Fibroblast of lung (primary cell): ENCODE data around the gene SDC4. TPM values are rescaled to one million over a fixed set of nuclear protein-coding genes. Genes with fewer than 3 reads are reported as not detected.

ENCODE experiments used
- DNase-seq, 2 donors: peaks; one replicate each; pipeline versions ENCODE4 v3.0.0 to v3.0.0-alpha.2; 2010; ENCODE audit warnings: low read depth in 2 of 2
- H2AFZ ChIP-seq: 2 replicates; pipeline ENCODE4 v1.5.1; 2012; ENCODE audit warnings: low read length, control low read depth, inconsistent platforms
- H3K27ac ChIP-seq: 2 replicates; pipeline ENCODE4 v1.5.1; 2011; ENCODE audit warnings: low read length, control low read depth; ENCODE audit not compliant: insufficient read depth
- H3K27me3 ChIP-seq: 2 replicates; pipeline ENCODE4 v1.5.1; 2011; ENCODE audit warnings: mild to moderate bottlenecking, low read length; ENCODE audit not compliant: control insufficient read depth, insufficient read depth
- H3K36me3 ChIP-seq: 2 replicates; pipeline ENCODE4 v1.5.1; 2011; ENCODE audit warnings: low read length; ENCODE audit not compliant: control insufficient read depth, insufficient read depth
- H3K4me1 ChIP-seq: 2 replicates; pipeline ENCODE4 v1.5.1; 2011; ENCODE audit warnings: low read length; ENCODE audit not compliant: control insufficient read depth, insufficient read depth; ENCODE audit errors: extremely low read depth
- H3K4me2 ChIP-seq: 2 replicates; pipeline ENCODE4 v1.5.1; 2011; ENCODE audit warnings: low read length, control low read depth; ENCODE audit not compliant: insufficient read depth; ENCODE audit errors: extremely low read depth
- H3K4me3 ChIP-seq, 4 experiments: fragments of 200-600 bp in 1 of 4; sonication (generic) in 1 of 4; replicated peaks in 1 of 4; 2 replicates each; pipeline ENCODE4 v1.5.1; 2011 to 2016; ENCODE audit warnings: low read length in 4 of 4, low read depth in 3 of 4, mild to moderate bottlenecking in 3 of 4, control low read depth in 2 of 4, inconsistent platforms in 1 of 4, mixed read lengths in 1 of 4; ENCODE audit not compliant: insufficient read depth in 1 of 4; ENCODE audit errors: control extremely low read depth in 1 of 4
- H3K79me2 ChIP-seq: 2 replicates; pipeline ENCODE4 v1.5.1; 2012; ENCODE audit warnings: mild to moderate bottlenecking, low read length, inconsistent platforms; ENCODE audit not compliant: control insufficient read depth, insufficient read depth
- H3K9ac ChIP-seq: 2 replicates; pipeline ENCODE4 v1.5.1; 2011; ENCODE audit warnings: mild to moderate bottlenecking, low read length, control low read depth; ENCODE audit not compliant: insufficient read depth
- H3K9me3 ChIP-seq: 2 replicates; pipeline ENCODE4 v1.5.1; 2012; ENCODE audit warnings: low read depth, low read length; ENCODE audit not compliant: control insufficient read depth, insufficient read depth
- H4K20me1 ChIP-seq: 2 replicates; pipeline ENCODE4 v1.5.1; 2011; ENCODE audit warnings: low read length; ENCODE audit not compliant: control insufficient read depth, insufficient read depth; ENCODE audit errors: extremely low read depth
- EZH2 ChIP-seq: IDR thresholded peaks from 2 replicates; pipeline ENCODE4 v1.5.1; 2012; ENCODE audit warnings: low read length, control low read depth, mild to moderate bottlenecking; ENCODE audit errors: missing control alignments
- polyA plus RNA-seq, 2 donors: library from polyadenylated mRNA; depleted of rRNA in 1 of 2; stranded (reverse) in 1 of 2; unstranded in 1 of 2; fragments of >200 nt; gene quantifications; 2 replicates each; pipeline ENCODE4 v1.2.1, GENCODE V29; 2011 to 2012; ENCODE audit warnings: missing spikeins in 1 of 2
- total RNA-seq: library from RNA; depleted of rRNA; stranded (reverse); fragments of >200 nt; gene quantifications from 2 replicates; pipeline ENCODE4 v1.2.1, GENCODE V29; 2014
- TF ChIP-seq, protein P1 (sequence below), 2 donors: IDR thresholded peaks in 1 of 2; conservative IDR thresholded peaks in 1 of 2; 1 replicate in 1 of 2; 2 replicates in 1 of 2; pipeline ENCODE4 v1.5.1; 2011 to 2012; ENCODE audit warnings: low read length in 2 of 2, control low read depth in 1 of 2, inconsistent platforms in 1 of 2, low read depth in 1 of 2, mild to moderate bottlenecking in 1 of 2

Gene SDC4
- total and polyA plus RNA-seq, 2 donors (not counting 1 experiment from before 2014, with no cell fraction given), result 175 to 312 TPM

DNA sequence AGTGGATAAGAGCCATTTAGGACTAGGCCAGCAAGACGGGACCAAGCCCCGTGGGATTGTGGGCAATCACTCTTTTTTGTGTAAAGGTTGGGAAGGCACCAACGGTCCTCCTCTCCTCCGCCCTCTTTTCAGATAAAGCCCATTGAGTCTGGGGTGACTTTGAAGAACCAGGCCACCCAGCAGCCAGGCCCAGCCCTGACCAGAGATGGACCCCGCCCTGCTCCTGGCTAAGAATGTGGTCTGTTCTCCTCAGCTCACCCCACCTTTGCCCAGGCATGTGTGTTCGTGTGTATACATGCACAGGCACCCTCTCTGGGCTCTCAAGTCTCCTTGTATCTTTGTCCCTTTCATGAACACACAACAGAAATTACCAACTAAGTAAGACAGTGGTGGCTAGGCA, 9.1 kb downstream of the SDC4 start:
- H2AFZ ChIP-seq, result no peak overlapping the region
- DNase-seq, result no peak
- H3K4me1 ChIP-seq, result peaks cover 71% of the 10 kb centered on the region
- H3K9me3 ChIP-seq, result no peaks in the 10 kb centered on the region
- no peak overlapping the region for H3K4me2 ChIP-seq
- no peak overlapping the region for H3K4me3 ChIP-seq
- peaks cover 20% of the 10 kb centered on the region for H3K36me3 ChIP-seq
- H3K27ac ChIP-seq, result peak overlapping the region; percentile 99
- TF ChIP-seq, protein P1, sequence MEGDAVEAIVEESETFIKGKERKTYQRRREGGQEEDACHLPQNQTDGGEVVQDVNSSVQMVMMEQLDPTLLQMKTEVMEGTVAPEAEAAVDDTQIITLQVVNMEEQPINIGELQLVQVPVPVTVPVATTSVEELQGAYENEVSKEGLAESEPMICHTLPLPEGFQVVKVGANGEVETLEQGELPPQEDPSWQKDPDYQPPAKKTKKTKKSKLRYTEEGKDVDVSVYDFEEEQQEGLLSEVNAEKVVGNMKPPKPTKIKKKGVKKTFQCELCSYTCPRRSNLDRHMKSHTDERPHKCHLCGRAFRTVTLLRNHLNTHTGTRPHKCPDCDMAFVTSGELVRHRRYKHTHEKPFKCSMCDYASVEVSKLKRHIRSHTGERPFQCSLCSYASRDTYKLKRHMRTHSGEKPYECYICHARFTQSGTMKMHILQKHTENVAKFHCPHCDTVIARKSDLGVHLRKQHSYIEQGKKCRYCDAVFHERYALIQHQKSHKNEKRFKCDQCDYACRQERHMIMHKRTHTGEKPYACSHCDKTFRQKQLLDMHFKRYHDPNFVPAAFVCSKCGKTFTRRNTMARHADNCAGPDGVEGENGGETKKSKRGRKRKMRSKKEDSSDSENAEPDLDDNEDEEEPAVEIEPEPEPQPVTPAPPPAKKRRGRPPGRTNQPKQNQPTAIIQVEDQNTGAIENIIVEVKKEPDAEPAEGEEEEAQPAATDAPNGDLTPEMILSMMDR (conservative IDR thresholded peaks at IDR 0.05 in 1 of 2, IDR thresholded peaks at IDR 0.05 in 1 of 2; ENCODE audit: low read depth in 1 of 2, low read length in 2 of 2), result no peak
- peaks cover 84% of the 10 kb centered on the region for H3K79me2 ChIP-seq
- no peaks in the 10 kb centered on the region for H3K27me3 ChIP-seq
- H4K20me1 ChIP-seq, result no peaks in the 10 kb centered on the region
- H3K9ac ChIP-seq, result no peak overlapping the region

DNA sequence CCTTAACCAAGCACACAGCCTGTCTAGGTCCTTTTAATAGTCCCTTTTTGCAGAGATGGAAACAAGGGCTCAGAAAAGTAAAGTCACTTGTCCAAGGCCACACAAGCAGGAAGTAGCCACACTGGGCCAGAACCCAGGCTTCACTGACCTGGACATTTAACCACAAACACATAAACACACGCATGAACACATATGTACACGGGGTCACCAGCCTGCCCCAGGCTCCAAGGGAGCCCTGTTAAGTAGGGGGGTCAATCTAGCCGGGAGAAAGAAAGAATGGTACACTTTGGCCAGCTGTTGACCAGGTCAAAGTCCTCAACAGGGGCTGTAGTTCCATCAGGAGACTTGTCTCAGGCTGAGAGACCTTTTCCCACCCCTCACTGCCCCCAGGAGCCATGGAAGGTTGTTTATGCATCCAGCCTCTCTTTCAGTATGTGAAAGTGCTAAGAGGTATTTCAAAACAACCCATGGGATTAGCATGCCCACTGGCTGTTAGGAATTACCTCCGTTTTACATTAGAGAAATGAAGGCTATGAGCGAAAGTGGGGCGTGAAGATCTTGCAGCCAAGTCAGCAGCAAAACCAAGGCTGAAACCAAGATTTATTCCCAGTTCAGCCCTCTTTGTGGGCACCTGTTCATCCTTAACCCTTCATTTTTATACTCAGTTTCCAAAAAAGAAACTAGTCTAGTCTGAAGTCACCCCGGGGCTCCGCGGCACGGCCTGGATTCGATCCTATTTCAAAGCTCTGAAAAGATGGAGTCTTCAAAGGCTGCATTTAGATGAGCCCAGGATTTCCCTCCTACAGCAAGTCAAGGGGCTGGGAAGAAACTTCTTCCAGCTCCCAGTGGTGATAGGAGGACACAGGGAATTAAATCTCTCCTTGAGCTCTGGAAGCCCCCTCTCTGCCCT, 9.8 kb downstream of the SDC4 start:
- H3K4me1 ChIP-seq, result peaks cover 64% of the 10 kb centered on the region

DNA sequence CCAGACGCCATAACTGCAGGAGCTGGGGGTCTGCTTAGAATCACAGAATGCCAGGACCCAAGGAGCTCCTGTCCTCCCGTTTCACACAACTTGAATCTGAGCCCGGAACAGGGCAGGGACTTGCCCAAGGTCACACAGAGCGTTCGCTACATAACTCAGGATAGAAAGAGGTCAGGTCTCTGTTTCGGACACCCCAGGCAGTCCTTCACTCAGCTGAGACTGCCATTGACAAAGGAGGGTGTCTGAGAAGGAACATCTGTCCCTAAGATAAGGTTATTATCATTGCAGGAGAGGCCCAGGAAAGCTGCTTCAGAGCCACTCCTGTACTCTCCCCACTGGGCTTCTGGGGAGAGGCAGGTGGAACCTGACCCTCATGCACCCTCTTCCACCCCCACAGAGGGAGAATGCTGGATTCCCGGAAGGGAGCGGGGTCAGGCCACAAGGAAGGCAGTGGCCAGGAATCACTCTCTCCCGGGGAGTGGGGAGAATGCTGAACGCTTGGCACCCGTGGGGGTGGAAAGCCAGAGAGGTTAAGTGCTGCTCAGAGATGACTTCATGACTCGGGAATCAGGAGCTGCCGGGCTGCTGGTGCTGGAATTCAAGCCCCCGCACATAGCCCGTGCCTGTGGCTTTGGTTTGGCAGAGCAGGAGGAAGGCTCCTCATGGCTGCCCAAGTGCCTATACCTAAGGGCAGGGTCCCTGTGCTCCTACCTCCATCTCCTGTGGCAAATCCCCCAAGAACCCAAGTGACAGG, 10.7 kb downstream of the SDC4 start:
- H3K36me3 ChIP-seq, result peaks cover 23% of the 10 kb centered on the region
- H3K4me1 ChIP-seq, result peaks cover 56% of the 10 kb centered on the region

More for the DNA sequence above, 9.8 kb downstream of the SDC4 start:
- Histone ChIP-seq H3K27me3 (no peaks in the 10 kb centered on the region), H3K9ac (peak overlapping the region; percentile 32), H3K4me2 (peak overlapping the region; percentile 81), H3K9me3 (no peaks in the 10 kb centered on the region), H3K27ac (peak overlapping the region; percentile 99), H3K36me3 (peaks cover 20% of the 10 kb centered on the region), H4K20me1 (no peaks in the 10 kb centered on the region), H2AFZ (no peak overlapping the region), H3K4me3 (peak overlapping the region in 1 of 4 experiments; percentile 1), H3K79me2 (peaks cover 79% of the 10 kb centered on the region)
- DNase-seq, result peak; percentile 13 to 47
- TF ChIP-seq, protein P1 (conservative IDR thresholded peaks at IDR 0.05 in 1 of 2, IDR thresholded peaks at IDR 0.05 in 1 of 2; ENCODE audit: low read depth in 1 of 2, low read length in 2 of 2), result no peak
- TF ChIP-seq EZH2, result no peak

More for the DNA sequence above, 10.7 kb downstream of the SDC4 start:
- no peaks in the 10 kb centered on the region for H3K27me3 ChIP-seq
- TF ChIP-seq, protein P1 (conservative IDR thresholded peaks at IDR 0.05 in 1 of 2, IDR thresholded peaks at IDR 0.05 in 1 of 2; ENCODE audit: low read depth in 1 of 2, low read length in 2 of 2), result no peak
- no peak for TF ChIP-seq EZH2
- H3K4me2 ChIP-seq, result peak overlapping the region; percentile 81
- peak; percentile 81 to 98 for DNase-seq
- H3K27ac ChIP-seq, result peak overlapping the region; percentile 99
- no peaks in the 10 kb centered on the region for H3K9me3 ChIP-seq
- H3K79me2 ChIP-seq, result peaks cover 76% of the 10 kb centered on the region
- H3K9ac ChIP-seq, result peak overlapping the region; percentile 51
- H3K4me3 ChIP-seq, result peak overlapping the region in 3 of 4 experiments; percentile 0 to 12 (median 8)
- no peak overlapping the region for H2AFZ ChIP-seq
- H4K20me1 ChIP-seq, result no peaks in the 10 kb centered on the region
